Subcutaneous adipose tissue (tissue), 4 donors: ENCODE data around the gene CSPG4. TPM values are rescaled to one million over a fixed set of nuclear protein-coding genes. Genes with fewer than 3 reads are reported as not detected.

ENCODE experiments used
- total RNA-seq, 4 donors: library from RNA; depleted of rRNA; stranded (reverse); fragments of >200 nt; gene quantifications; one replicate each; pipeline ENCODE4 v1.1.0, GENCODE V29; 2016
- TF ChIP-seq, protein P1 (sequence below): fragments of 450-650 bp; IDR thresholded peaks from one replicate; pipeline ENCODE4 v1.5.1; 2016; ENCODE audit warnings: low read depth, mild to moderate bottlenecking, control low read depth, antibody characterized with exemption, moderate library complexity

Gene CSPG4
- total RNA-seq, 4 donors from 2014 or later: 34.6 to 183 (median 57.0) TPM

- TF ChIP-seq, protein P1, sequence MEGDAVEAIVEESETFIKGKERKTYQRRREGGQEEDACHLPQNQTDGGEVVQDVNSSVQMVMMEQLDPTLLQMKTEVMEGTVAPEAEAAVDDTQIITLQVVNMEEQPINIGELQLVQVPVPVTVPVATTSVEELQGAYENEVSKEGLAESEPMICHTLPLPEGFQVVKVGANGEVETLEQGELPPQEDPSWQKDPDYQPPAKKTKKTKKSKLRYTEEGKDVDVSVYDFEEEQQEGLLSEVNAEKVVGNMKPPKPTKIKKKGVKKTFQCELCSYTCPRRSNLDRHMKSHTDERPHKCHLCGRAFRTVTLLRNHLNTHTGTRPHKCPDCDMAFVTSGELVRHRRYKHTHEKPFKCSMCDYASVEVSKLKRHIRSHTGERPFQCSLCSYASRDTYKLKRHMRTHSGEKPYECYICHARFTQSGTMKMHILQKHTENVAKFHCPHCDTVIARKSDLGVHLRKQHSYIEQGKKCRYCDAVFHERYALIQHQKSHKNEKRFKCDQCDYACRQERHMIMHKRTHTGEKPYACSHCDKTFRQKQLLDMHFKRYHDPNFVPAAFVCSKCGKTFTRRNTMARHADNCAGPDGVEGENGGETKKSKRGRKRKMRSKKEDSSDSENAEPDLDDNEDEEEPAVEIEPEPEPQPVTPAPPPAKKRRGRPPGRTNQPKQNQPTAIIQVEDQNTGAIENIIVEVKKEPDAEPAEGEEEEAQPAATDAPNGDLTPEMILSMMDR: no peak
Measured at GRCh38 chr15:75682181-75683135, 30.2 kb downstream of the CSPG4 start.

DNA sequence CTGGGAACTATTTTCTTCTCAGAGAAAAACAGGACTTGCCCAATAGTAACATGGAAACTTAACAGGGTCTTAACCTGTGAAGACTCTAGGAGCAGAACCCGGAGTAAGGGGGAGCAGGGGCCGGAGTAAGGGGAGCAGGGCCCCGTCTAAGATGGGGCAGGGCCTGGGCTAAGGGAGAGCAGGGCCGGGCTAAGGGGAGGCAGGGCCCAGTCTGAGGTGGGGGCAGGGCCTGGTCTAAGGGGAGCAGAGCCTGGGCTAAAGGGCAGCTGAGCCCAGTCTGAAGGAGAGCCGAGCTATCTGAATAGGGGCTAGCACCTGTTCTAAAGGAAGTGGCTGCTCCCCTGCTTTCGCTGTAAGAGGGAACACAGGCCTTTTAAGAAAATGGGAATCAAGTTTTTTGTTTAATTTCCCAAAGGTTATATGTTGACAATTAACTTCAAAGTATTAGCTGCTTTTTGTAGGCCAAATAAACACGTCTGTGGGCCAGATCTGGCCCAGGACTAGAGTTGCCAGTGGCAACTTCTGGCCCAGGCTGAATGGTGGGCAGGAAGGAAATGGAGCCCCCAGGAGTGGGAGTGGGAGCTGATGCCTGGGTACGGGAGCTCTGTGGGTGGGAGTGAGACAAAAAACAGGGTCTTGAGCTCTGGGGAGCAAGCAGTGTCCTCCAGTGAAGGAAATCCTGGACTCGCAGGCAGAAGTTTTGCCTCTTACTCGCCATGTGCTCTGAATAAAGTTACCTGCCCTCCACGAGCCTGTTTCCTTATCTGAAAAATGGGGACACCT, 32.5 kb downstream of the CSPG4 start:
- TF ChIP-seq, protein P1: no peak

DNA sequence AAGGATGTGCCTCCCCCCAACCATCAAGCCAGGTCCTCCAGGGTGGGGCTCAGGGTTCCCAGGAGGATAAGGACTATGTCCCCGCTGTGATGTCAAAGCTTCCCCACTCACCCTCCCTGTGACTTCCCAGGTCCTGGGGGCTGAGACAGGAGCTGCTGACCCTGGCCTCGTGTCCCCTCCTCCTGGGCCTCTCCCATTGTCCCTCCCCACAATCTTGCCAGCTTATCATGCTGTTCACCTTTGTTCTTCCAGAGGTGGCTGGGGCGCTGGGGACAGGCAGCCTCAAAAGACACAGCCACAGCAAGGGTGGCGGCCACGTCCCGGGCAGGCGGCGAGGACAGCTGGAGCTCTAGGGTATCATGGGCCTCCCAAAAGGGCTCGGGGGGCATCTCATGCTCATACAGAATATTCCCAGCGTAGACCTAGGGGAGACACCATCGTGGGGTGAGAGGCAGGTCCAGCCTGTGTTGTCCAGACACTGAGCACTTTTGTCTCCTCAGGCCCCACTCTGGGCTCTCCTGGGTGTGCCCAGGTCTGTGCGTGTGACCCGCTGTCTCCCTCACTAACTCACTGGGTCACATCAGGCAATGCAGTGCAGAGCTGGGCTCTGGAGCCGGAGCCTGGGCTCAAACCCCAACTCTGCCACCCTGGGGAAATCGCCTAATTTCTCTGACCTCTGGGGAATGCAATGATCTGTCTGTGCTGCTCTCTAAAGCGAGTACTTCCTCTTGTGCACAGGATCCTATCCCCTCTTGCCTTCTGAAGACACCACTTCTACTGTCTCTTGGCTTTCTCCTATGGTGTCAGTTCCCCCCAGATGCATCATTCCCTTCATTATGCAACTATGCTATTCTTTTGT, 35.0 kb downstream of the CSPG4 start:
- TF ChIP-seq, protein P1: no peak

GRCh38 chr15:75676688-75677464, 35.8 kb downstream of the CSPG4 start:
- TF ChIP-seq, protein P1: no peak

DNA sequence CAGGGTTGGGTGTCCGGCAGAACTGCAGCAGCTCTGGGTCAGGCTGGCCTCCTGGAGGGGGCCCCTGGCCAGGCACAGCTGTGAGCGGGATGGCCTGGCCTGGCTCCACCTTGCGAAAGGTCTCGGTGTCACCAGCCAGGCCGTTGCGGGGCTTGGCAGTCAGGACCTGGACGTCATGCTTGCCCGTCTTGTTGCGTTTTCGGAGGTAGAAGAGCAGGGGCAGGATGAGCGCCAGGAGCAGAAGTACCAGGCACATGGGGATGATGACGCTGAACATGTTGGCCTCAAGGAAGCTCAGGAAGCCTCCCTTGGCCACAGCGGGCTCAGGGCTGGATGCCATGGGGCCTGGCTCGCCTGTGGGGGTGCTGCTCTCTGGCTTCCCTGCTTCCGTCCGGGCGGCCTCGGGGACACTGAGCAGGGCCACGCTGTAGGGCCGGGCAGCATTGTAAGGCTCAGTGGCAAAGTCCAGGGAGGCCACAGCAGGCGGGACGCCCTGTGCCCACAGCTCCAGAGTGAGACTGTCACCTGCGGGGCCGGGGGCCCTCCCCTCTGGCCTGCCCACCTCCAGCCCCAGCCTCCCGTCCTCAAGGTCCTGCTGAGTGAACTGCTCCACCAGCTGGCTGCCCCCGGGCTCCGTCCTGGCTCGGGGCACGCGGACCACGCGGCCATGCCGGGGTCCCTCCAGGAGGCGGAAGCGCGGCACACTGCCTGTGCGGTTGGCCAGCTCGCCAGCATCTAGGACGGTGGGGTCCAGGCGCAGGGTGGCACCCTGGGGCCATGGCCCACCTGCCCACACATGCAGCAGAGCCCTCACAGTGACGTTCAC, 36.9 kb downstream of the CSPG4 start:
- TF ChIP-seq, protein P1: no peak

- TF ChIP-seq, protein P1: no peak
Measured at GRCh38 chr15:75674366-75674765, 38.3 kb downstream of the CSPG4 start.
